ENCODE results near the gene RTBDN.

Gene RTBDN

GRCh38 chr19:12778017-12778904 is 56.1 kb downstream of the RTBDN start:
- peak; percentile 64 to 70 for DNase-seq

- peak; percentile 87 to 90 for DNase-seq
Measured at GRCh38 chr19:12777217-12778016, 57.0 kb downstream of the RTBDN start.

All from activated CD4-positive, alpha-beta T cell treated with anti-CD3 and anti-CD28 coated beads, Interleukin-2, amount 50 U/mL, for 48 hours (primary cell).